GM21360 (cell line): ENCODE measurements around the gene TYW1.
A peak's percentile ranks its signal among the peaks of the same experiment; 100 is the strongest.
"Not testable (repeated sequence)": the region's sequence is repeated elsewhere in the genome, so short reads cannot be mapped to it uniquely, and the experiment has no call there.

Experiments used
- ATAC-seq: cut with Tn5 transposase; IDR thresholded peaks from one replicate; pipeline ENCODE4 v1.9.1; 2021; ENCODE audit warnings: mild to moderate bottlenecking, moderate library complexity; ENCODE audit not compliant: unreplicated experiment

The TYW1 gene

DNA sequence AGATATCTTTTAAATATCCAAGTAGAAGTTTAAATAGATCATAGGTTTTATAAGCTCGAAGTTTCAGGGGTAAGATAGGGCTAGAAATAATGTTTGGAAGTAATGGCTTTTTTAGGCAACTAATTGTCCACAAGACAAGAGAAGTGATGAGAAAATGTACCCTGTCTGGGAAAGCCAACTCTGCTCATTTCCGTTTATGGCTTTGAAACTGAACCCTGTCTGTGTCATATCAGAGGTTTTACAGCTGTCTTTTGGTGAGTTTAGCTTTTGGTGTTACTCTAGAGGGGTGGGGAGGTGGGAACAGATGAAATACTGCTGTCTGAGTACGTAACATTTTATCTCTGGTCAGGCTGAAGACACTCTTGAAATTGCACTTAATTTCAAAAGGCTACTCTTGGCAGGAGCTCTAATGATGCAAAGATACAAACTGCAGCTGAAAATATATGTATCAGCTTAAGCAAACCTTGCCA, 189.1 kb downstream of the TYW1 start:
- peak; percentile 81 for ATAC-seq

DNA sequence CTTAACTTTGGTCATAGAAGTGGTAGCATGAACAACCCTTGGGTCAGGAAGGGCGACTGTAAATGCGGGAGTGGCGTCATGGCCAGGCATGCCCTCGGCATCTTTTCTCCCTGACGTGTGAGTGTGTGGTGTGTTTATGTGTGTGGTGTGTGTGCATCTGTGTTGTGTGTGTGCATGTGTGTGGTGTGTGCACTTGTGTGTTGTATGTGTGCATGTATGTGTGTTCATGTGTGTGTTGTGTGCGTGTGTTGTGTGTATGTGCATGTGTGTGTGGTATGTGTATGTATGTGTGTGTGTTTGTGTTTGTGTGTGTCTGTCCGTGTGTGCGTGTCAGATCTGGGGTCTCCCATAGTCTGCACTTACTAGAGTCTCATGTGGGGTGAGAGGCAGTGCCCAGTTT, 192.5 kb downstream of the TYW1 start:
- not testable (repeated sequence) for ATAC-seq

DNA sequence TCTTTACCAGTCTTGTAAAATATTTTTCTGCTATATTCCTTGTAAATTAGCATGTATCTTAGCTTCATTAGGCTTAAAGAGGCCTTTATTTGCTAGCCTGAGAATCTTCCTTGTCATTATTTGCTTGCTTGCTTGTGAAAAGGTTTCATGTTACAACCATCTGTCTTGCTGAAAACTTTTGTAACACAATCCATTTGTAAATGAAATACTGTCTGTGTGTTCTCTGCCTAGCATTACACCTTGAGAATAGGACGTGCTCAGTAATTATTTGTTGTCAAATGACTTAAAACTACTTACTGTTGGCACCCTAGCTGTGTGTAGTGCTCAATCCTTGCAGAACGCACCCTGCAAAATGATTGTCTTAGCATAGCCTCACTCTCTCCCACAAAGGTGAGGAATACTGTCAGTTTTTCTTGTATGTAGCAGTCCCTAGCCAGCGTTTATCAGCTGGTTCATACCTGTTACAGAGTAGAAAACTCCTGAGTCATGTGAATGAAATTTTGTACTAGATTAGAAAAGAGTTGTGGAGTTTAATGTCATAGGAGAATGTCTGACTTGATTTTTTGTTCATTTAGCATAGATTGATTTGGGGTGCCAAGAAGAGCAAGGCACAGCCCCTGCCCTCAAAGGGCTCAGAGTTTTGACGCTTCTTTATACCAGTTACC, 193.3 kb downstream of the TYW1 start:
- ATAC-seq: not testable (repeated sequence)

DNA sequence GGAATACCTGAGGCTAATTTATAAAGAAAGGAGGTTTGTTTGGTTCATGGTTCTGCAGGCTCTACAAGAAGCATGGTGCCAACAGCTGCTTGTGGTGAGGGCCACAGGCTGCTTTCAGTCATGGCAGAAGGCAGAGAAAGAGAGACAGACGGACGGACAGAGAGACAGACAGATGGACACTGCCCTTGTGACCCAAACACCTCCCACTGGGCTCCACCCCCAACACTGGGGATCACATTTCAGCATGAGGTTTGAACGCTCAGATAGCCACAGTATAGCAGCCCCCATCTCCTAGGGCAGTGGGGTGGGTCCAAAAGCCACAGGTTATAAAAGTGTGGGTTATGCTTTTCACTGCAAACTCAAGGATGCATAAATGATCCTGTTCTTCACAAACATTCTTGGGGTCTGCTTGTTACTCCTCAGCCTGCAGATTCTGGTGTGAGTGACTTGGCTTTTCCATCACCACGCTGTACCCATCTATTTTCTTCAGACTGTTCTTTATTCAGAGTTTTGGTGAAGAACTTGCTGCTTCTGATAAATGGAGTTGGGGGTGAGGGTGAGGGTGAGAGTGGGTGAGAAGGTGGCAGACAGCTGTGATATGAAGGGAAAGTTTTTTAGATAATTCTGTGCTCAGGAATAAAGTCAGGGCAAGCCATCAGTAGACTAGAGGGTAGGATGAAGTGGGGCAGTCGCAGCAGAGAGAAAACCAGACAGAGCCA, 194.5 kb downstream of the TYW1 start:
- ATAC-seq: not testable (repeated sequence)

DNA sequence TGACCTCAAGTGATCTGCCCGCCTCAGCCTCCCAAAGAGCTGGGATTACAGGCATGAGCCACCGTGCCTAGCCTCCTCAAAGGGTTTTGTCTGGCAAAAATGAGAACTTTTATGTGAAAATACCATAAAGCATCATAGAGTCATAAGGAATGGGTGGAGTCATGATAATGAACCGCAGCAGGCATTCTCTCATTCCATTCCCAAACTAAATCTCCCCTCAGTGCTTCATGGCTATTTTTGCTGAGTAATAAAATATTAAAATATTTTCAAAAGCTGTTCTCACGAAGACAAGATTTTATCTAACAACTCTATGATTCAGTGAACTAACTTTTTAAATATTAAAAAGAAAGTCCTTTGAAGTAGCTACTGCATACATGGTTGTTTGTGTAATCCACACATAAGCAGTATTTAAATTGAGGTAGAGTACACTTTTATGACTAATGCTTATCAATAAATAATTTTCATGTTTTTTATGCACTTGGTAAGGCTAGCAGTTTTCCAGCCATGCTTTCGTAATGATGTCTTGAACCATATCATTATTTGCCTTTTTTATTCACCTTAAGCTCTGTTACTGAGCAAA, 195.6 kb downstream of the TYW1 start:
- not testable (repeated sequence) for ATAC-seq

DNA sequence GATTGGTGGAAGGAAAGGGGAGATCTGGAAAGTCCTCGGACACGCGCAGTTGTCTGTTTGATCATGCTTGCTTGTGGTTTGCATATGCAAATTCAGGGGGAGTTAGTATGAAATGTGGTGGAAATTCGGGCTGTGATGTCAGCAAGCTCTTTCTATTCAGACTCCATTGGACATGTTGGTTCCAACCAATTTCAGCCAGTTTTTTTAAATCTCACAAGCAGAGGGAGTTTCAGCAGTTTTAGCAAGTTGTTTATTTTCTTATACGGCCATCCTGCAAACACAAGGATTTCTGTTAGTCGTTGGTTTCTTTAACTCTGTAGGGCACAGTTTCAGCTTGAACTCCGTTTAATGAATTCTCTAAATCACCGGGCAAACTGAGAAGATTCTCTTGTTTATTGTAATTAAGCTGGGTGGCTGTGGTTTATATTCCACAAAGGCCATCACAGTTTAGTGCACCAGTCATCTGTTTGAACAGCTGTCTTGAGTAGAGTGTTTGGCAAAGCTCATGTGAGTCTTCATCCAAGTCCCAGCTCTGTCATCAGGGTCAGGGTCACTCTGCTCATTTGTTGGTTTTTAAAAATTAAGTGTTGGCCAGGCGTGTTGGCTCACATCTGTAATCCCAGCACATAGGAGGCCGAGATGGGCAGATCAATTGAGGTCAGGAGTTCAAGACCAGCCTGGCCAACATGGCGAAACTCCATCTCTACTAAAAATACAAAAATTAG, 196.4 kb downstream of the TYW1 start:
- not testable (repeated sequence) for ATAC-seq

DNA sequence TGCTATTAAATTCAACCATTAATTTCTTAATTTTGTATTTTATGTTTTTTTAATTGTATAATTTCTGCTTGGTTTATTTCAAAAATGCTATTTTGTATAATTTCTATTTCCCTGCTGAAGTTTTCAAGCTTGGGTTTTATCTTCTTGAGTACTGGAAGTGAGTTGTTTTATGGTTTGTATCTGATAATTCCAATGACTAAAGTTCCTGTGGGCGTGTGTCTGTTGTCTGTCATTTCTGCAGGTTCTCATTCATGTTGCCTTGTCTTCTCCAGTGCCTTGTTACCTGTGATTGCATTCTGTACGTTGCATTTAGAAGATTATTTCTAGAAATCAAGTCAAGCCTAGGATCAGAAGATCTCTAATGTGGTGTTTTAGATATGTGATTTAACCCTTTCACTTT, 199.5 kb downstream of the TYW1 start:
- not testable (repeated sequence) for ATAC-seq

DNA sequence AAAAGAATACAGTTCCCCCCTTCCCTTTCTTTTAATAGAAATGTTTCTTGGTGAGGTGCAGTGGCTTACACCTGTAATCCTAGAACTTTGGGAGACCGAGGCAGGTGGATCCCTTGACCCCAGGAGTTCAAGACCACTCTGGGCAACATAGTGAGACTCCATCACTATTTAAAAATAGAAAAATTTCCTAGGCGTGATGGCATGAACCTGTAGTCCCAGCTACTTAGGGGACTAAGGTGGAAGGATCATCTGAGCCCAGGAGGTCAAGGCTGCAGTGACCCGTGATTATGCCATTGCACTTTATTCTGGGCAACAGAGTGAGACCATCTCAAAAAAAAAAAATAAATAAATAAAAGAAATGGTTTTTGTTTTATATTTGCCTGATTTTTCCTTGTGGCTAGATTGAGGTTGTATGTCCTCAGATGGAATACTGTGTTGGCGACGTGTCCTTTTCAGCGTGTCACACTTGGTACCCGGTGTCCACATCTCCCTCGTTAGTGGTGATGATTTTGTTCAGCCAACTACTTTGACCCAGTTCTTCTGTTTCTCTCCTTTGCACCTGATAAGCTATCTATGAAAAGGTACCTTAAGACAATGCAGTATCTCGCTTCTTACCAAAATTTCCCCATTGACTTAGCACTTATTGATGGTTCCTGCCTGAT, 202.4 kb downstream of the TYW1 start:
- not testable (repeated sequence) for ATAC-seq

DNA sequence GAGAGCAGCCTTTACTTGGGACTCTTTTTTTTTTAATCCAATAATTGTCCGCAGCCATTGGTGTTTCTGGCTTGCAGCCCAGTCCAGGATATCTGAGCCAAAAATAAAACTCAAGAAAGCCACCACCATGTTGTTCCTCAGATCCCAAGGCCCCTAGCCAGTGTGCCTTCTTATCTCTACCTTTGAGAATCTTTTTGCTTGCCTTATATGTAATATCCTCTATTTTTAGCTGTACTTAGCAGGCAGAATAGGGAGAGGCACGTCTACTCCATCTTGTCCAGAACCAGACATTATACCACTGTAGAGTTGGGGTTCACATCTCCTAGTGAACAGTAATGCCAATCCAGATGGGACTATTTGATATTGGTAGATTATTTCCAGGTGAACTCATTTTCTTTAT, 209.1 kb downstream of the TYW1 start:
- not testable (repeated sequence) for ATAC-seq

DNA sequence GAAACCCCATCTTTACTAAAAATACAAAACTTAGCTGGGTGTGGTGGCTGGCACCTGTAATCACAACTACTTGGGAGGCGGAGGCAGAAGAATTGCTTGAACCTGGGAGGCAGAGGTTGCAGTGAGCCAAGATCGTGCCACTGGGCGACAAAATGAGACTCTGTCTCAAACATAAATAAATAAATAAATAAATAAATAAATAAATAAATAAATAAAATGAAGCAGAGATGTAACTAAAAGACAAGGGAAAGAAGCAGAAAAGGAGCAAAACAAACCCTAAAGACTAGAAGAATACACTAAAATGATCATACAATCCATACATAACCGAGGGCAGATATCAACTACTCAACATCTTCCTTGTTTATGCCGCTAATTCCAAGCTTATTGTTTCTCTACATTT, 209.8 kb downstream of the TYW1 start:
- ATAC-seq: no peak

DNA sequence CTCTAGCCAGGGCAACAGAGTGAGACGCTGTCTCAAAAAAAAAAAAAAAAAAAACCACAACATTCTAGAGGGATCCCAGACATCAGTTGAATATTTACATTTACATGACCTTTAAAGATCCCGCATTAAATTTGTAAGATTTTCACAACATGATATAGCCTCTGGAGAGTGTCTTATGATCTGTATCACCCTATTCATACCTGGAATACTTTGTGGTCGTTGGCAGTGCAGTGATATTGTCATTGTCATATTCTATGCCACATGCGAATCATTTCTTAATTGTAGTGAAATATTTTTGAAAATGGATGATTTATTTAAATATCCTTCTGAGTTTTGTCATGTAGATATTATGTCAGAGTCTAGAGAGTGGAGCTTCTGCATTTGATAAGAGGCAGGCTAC, 212.0 kb downstream of the TYW1 start:
- not testable (repeated sequence) for ATAC-seq

DNA sequence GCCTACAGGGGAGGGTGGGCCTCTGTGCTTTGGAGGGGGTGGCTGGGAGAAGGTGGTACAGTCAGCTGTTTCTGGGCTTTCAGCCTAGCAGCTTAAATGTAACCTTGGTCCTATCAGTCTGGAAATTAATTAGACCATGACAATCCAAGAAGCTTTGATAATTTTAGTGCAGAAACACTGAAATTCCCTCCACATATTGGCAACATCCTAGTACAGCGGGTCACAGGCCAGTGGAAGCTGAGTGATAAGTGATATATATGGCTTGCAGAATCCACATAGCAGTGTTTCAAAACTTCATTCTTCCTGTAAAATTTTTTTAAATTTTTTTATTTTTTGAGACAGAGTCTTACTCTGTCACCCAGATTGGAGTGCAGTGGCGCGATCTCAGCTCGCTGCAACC, 212.6 kb downstream of the TYW1 start:
- ATAC-seq: no peak

DNA sequence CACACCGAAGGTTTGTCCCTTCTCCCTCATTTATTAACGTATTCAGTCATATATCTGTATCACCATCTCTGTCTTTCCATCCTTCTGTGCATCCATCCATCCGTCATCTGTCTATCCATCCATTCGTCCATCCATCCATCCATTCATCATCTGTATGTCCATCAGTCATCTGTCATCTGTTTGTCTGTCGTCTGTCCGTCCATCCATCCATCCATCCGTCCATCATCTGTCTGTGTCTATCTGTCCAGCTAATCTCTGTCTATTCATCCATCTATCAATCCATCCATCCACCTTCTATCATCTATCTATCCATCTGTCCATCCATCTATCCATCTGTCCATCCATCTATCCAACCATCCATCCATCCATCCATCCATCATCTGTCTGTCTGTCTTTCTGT, 213.9 kb downstream of the TYW1 start:
- no peak for ATAC-seq

DNA sequence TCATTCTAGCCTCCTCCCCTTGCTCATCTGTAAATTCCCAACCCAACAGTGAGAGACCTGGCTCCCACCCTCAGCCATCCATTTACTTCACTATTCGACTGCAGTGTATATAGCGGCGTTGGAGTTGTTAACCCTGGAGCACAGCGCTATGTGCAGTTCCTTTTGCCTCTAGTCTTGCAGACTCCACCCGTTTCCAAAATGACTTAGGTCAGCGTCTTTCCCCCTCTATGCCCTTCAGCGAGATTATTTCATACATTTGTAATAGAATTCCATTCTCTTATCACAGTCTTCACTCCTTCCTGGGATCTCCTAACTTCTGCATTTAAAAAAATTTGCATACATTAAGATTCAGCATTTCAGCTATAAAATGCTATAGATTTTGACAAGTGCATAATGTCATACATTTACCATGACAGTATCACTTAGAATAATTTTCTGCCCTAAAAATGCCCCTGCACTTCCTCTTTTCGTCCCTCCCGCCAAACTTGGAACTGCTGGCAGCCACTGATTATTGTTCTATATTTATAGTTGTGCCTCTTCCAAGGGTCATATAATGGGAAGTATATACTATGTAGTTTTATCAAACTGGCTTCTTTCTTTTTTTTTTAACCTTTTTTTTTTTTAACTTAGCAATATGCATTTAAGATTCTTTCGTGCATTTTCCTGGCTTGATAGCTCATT, 215.2 kb downstream of the TYW1 start:
- ATAC-seq: not testable (repeated sequence)

DNA sequence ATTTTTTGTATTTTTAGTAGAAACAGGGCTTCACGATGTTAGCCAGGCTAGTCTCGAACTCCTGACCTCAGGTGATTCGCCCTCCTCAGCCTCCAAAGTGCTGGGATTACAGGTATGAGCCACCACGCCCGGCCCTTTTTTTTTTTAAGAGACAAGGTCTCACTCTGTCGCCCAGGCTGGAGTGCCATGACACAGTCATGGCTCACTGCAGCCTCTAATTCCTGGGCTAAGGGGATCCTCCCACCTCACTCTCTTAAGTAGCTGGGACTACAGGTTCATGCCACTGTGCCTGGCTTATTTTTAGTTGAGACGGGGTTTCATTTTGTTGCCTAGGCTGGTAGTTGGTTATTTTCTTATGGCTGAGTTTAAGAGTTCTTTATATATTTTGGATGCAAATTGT, 216.4 kb downstream of the TYW1 start:
- ATAC-seq: not testable (repeated sequence)

DNA sequence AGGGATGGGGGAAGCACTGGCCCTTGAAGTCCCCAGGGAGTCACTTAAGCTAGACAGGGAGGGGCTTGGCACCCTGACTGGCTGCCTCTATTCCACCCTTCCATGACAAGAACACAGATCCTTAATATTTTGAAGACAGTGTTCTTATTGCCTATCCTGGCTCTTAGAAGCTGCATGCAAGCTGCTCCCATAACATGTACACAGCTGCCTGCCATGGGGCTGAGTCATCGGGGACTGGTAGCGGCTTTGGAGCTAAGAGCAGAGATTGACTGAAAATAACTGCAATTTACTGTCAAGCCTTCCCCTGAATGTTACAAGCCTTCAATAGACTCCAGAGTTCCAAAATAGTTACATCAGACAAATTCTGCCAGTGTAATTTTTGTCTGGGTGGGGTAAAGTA, 226.9 kb downstream of the TYW1 start:
- ATAC-seq: not testable (repeated sequence)

DNA sequence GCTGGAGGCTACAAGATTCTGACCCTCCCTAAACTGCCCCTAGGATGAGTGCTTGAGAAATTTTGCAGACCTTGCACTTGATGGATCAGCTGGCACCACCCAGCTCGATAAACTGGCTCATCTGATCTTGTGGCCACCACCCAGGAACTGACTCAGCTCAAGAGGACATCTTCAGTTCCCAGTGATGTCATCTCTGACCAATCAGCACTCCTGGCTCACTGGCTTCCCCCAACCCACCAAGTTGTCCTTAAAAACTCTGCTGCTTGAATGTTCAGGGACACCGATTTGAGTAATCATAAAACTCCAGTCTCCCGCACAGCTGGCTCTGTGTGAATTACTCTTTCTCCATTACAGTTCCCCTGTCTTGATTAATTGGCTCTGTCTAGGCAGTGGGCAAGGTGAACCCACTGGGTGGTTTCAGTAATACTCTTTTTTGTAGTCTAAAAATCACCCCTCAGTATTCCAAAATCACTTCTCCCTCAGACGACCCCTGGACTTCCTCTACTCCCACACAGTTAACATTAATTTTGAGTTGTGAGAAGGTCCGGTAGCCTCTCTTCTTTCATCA, 229.8 kb downstream of the TYW1 start:
- not testable (repeated sequence) for ATAC-seq

DNA sequence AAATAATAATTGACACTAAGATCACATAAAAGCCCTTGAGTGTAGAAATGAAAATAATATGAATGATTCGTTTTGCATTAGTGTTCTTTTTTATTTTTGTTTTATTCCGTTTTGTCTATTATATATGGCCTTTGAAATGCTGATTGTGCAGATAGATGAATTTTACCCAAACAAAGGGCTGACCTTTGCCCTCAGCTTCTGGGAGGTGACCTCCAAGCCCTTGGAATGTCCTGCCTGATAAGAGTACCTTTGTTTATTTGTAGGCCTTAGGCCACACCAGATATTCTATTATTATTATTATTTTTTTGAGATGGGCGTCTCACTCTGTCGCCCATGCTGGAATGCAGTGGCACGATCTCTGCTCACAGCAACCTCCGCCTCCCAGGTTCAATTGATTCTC, 230.3 kb downstream of the TYW1 start:
- ATAC-seq: not testable (repeated sequence)

DNA sequence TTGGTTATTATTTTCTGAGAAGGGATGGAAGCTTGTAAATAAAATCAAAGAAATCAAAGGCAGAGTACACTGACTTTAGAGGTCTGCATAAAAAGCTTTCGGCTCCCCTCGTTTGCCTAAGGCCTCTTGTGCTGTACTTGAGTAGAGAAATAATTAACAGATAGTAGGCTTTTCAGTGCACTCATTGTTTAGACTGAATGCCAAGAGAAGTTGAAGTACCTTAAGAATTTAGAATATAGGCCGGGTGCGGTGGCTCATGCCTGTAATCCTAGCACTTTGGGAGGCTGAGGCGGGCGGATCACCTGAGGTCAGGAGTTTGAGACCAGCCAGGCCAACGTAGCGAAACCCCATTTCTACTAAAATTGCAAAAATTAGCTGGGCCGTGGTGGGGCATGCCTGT, 232.4 kb downstream of the TYW1 start:
- not testable (repeated sequence) for ATAC-seq

DNA sequence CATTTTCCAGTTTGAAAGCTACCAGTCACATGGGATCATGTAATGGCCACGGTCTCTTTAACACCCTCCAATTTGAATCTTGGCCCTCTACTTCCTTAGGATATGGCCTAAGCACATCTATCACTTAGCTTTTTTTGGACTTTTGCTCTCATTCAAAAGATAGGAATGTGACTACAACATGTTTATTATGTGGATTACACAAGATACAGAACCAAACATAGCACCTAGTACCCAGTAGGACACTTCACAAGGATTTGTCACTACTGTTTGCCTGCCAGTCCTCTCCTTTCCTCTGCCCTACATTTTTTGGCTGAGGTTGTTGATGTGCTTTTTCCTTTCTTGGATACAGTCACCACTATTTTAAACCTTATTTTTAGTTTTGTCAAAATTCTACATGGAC, 233.4 kb downstream of the TYW1 start:
- ATAC-seq: not testable (repeated sequence)
